Body of pancreas (tissue), 4 donors: ENCODE results near the gene NEMF. TPM values are rescaled to one million over a fixed set of nuclear protein-coding genes. Genes with fewer than 3 reads are reported as not detected.

Source experiments
- ATAC-seq: fragments of 150-250 bp; one replicate; pipeline ENCODE4 v1.9.1; 2016
- DNase-seq, 4 donors: peaks; one replicate each; pipeline ENCODE4 v3.0.0-alpha.2; 2019
- H3K27ac ChIP-seq, 4 donors: fragments of 200-600 bp; sonication (generic); 1 replicate in 3 of 4; 2 replicates in 1 of 4; pipeline versions ENCODE4 v1.5.1 to v1.6.1; 2016 to 2019; ENCODE audit warnings: mild to moderate bottlenecking in 1 of 4, mixed read lengths in 1 of 4, moderate library complexity in 1 of 4
- H3K27me3 ChIP-seq, 2 donors: fragments of 200-600 bp; sonication (generic); one replicate each; pipeline ENCODE4 v1.6.0; 2016; ENCODE audit warnings: mild to moderate bottlenecking in 1 of 2
- H3K36me3 ChIP-seq, 2 donors: fragments of 200-600 bp; sonication (generic); replicated peaks in 1 of 2; 2 replicates each; pipeline ENCODE4 v1.5.1; 2016; ENCODE audit warnings: low read depth in 2 of 2; ENCODE audit not compliant: insufficient read depth in 1 of 2
- H3K4me1 ChIP-seq: fragments of 200-600 bp; sonication (generic); one replicate; pipeline ENCODE4 v1.6.0; 2016
- H3K4me3 ChIP-seq, 2 donors: fragments of 200-600 bp; sonication (generic); 1 replicate in 1 of 2; 2 replicates in 1 of 2; pipeline ENCODE4 v1.5.1; 2016 to 2019
- H3K9me3 ChIP-seq, 3 donors: fragments of 200-600 bp; sonication (generic); 1 replicate in 2 of 3; 2 replicates in 1 of 3; pipeline ENCODE4 v1.5.1; 2016
- CTCF ChIP-seq, 7 experiments: fragments of 450-650 bp in 4 of 7; fragments of 200-600 bp in 3 of 7; sonication (generic) in 3 of 7; IDR thresholded peaks; one replicate each; pipeline ENCODE4 v1.5.1; 2016 to 2019; ENCODE audit warnings: antibody characterized with exemption in 7 of 7
- POLR2A ChIP-seq, 3 donors: fragments of 450-650 bp; IDR thresholded peaks; one replicate each; pipeline ENCODE4 v1.6.1; 2016; ENCODE audit warnings: antibody characterized with exemption in 3 of 3, mild to moderate bottlenecking in 2 of 3
- WGBS, 2 donors: methylation state at CpG; one replicate each; pipeline ENCODE4 v1.1.5; 2017; 5-methylcytosine and 5-hydroxymethylcytosine counted together
- intact Hi-C: fragments of 100-400 bp; cut with DNase I; formaldehyde crosslinking; loops from one replicate; pipeline ENCODE4 v1.15.1; 2023
- total RNA-seq, 2 donors: library from RNA; depleted of rRNA; stranded (reverse); fragments of >200 nt; gene quantifications; one replicate each; pipeline ENCODE4 v1.1.0, GENCODE V29; 2016

NEMF gene
- total RNA-seq, 2 donors from 2014 or later: 56.3 to 106 TPM

DNA sequence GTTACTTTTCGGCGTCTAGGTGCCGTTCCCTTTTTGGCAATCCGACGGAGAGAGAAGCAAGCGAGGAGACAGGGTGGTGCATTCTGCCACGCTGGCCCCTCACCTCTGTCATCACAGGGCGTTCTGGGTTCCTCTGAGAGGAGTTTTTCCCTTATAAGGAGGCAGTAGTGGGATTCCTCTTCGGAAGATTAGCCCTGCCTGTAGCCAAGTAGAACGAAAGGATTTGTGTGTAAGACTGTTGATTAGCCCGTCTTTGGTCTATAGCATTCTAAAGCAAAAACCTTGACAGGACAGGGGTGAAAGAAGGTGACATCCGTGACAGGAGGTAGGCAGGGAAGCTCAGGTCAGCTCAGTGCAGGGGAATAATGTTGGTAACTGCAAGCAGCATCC lies 9.1 kb upstream of the NEMF start:
- Histone ChIP-seq H3K27me3 (no peaks in the 10 kb centered on the region), H3K27ac (peak overlapping the region; percentile 94 to 98 (median 97)), H3K9me3 (no peaks in the 10 kb centered on the region), H3K36me3 (no peaks in the 10 kb centered on the region), H3K4me1 (peaks cover 30% of the 10 kb centered on the region), H3K4me3 (peak overlapping the region; percentile 35 to 61)
- TF ChIP-seq CTCF (IDR thresholded peaks at IDR 0.05) (no peak), POLR2A (IDR thresholded peaks at IDR 0.05) (peak in 2 of 3 donors; percentile 40 to 45)
- 0 to 1% methylated on average over 12 of the region's 12 CpGs for WGBS, 2 donors
- intact Hi-C loops: no loop called here
- DNase-seq (peak; percentile 49 to 60 (median 54)), ATAC-seq (peak; percentile 11)

DNA sequence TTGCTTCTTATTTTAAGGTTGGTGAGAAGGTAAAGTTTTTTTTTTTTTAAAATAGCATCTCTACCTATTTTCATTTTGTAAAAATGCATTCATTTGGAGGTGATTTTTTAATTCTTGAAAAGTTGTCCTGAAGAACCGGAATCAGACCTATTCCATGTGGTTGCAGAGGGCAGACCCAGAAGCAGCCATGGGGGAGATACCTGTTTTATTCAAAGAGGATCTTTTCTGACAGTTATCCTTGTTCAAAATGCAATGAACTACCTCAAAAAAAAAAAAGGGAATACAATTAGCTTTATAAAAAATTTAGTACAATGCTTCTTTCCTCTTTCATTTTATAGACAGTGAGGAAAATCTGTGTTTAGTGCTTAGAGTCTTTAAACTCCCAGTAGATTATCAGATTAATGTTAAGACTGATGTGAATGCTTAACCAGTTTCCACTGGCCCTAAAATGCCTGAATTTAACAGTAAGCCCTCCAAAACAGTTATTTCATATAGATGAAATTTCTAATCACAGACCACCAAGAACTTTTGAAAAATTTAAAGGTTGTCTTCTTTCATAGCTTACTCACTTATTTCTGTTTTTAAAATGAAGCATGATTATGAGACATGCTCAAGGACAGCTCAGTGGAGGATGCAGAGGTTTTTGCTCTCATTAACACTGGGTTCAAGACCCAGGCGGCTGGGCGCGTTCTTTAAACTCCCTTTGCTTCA lies 8.6 kb upstream of the NEMF start:
- no peak for DNase-seq
- WGBS, 2 donors: 22% methylated on average over 4 of the region's 4 CpGs
- Histone ChIP-seq H3K27ac (peak overlapping the region; percentile 94 to 98 (median 97)), H3K4me3 (peak overlapping the region; percentile 35 to 61), H3K27me3 (no peaks in the 10 kb centered on the region), H3K36me3 (no peaks in the 10 kb centered on the region), H3K4me1 (peaks cover 30% of the 10 kb centered on the region), H3K9me3 (no peaks in the 10 kb centered on the region)
- TF ChIP-seq CTCF (IDR thresholded peaks at IDR 0.05): no peak
- TF ChIP-seq POLR2A (IDR thresholded peaks at IDR 0.05): no peak
- no peak for ATAC-seq
- intact Hi-C loops: no loop called here

DNA sequence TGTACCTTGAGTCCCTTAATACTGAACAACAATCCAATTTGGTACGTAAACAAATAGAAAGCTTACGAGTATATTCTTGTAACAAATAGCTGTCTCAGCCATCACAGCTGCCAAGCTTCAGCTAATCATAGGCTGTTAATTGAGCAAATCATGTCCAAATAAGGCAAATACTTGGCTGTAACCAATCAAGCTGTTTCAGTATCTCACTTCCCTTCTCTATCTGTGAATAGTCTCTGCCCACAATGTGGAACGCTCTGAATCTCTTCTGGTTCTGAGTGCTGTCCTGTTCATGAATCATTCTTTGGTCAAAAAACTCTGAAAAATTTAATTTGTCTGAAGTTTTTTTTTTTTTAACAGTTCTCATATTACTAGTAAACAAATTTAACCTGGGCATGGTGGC lies 5.8 kb upstream of the NEMF start:
- H3K36me3 ChIP-seq: no peaks in the 10 kb centered on the region
- intact Hi-C loops: loop anchor here (5.0 kb wide), 1 partner anchor 249 kb away; no protein-coding TSS in a partner anchor
- TF ChIP-seq CTCF (IDR thresholded peaks at IDR 0.05) (no peak), POLR2A (IDR thresholded peaks at IDR 0.05) (no peak)
- no peaks in the 10 kb centered on the region for H3K9me3 ChIP-seq
- H3K27me3 ChIP-seq: no peaks in the 10 kb centered on the region
- H3K4me1 ChIP-seq: peaks cover 13% of the 10 kb centered on the region
- no peak overlapping the region for H3K4me3 ChIP-seq
- no peak for ATAC-seq
- WGBS, 2 donors: 90 to 92% methylated on average over 3 of the region's 3 CpGs
- no peak overlapping the region for H3K27ac ChIP-seq
- DNase-seq: no peak

GRCh38 chr14:49857427-49858003 lies 4.9 kb upstream of the NEMF start:
- no peak for ATAC-seq
- TF ChIP-seq POLR2A (IDR thresholded peaks at IDR 0.05) (no peak), CTCF (IDR thresholded peaks at IDR 0.05) (no peak)
- WGBS, 2 donors: 85 to 88% methylated on average over 6 of the region's 6 CpGs
- H3K9me3 ChIP-seq: no peaks in the 10 kb centered on the region
- peaks cover 18% of the 10 kb centered on the region for H3K4me1 ChIP-seq
- no peaks in the 10 kb centered on the region for H3K36me3 ChIP-seq
- H3K4me3 ChIP-seq: no peak overlapping the region
- no peaks in the 10 kb centered on the region for H3K27me3 ChIP-seq
- intact Hi-C loops: loop anchor here (5.0 kb wide), 1 partner anchor 250 kb away; no protein-coding TSS in a partner anchor
- H3K27ac ChIP-seq: no peak overlapping the region
- DNase-seq: no peak
